GM12874 (cell line): ENCODE results near the gene YRDC.

Source experiments
- CTCF ChIP-seq: IDR thresholded peaks from 2 replicates; pipeline ENCODE4 v1.5.1; 2011; ENCODE audit warnings: low read depth, mild to moderate bottlenecking, control low read depth, low read length, moderate library complexity; ENCODE audit not compliant: insufficient read depth

YRDC gene

GRCh38 chr1:37792943-37793686 is 14.9 kb downstream of the YRDC start:
- TF ChIP-seq CTCF, result no peak

- TF ChIP-seq CTCF, result no peak
Observed at GRCh38 chr1:37782491-37782890, 25.5 kb downstream of the YRDC start.

- no peak for TF ChIP-seq CTCF
Observed at GRCh38 chr1:37778654-37779053, 29.4 kb downstream of the YRDC start.

- no peak for TF ChIP-seq CTCF
Observed at GRCh38 chr1:37776946-37777516, 31.0 kb downstream of the YRDC start.

GRCh38 chr1:37767488-37767887 is 40.5 kb downstream of the YRDC start:
- no peak for TF ChIP-seq CTCF

GRCh38 chr1:37765916-37766664 is 41.9 kb downstream of the YRDC start:
- no peak for TF ChIP-seq CTCF

- no peak for TF ChIP-seq CTCF
Observed at GRCh38 chr1:37764888-37765441, 43.0 kb downstream of the YRDC start, which contains the start of gene EPHA10. EPHA10 (minus strand) TSS chr1:37765120; CDS start chr1:37765066, 54 bp downstream.
